ENCODE data around the gene BYSL. TPM values are rescaled to one million over a fixed set of nuclear protein-coding genes. Genes with fewer than 3 reads are reported as not detected.

Gene BYSL
- total and polyA plus RNA-seq, 5 donors = 6.5 to 12.4 (median 8.7) TPM

Other genes starting within 250 kb of the BYSL start
- 10 to 100 TPM; 31.6 to 51.1 (median 46.2) TPM for gene TFEB, start 185.9 kb upstream of the BYSL start, total RNA-seq
- gene TFEB, start 185.9 kb upstream of the BYSL start, polyA plus RNA-seq = 33.4 TPM
- under 1 TPM in 1 of 4 donors, not detected in 3; 0.42 TPM for gene PGC, start 174.1 kb upstream of the BYSL start, total RNA-seq
- gene PGC, start 174.1 kb upstream of the BYSL start, polyA plus RNA-seq = 1.00 TPM
- gene FRS3, start 141.6 kb upstream of the BYSL start, total RNA-seq = 1 to 10 TPM; 3.7 to 6.9 (median 4.8) TPM
- gene FRS3, start 141.6 kb upstream of the BYSL start, polyA plus RNA-seq = 5.5 TPM
- 1 to 10 TPM; 2.2 to 4.0 (median 3.2) TPM for gene PRICKLE4, start 140.7 kb upstream of the BYSL start, total RNA-seq
- 1.7 TPM for gene PRICKLE4, start 140.7 kb upstream of the BYSL start, polyA plus RNA-seq
- gene TOMM6, start 133.8 kb upstream of the BYSL start, total RNA-seq = 100 to 1,000 TPM; 123 to 162 (median 140) TPM
- 228 TPM for gene TOMM6, start 133.8 kb upstream of the BYSL start, polyA plus RNA-seq
- gene USP49, start 26.1 kb upstream of the BYSL start, total RNA-seq = 1 to 10 TPM; 1.8 to 2.6 (median 2.3) TPM
- 1.5 TPM for gene USP49, start 26.1 kb upstream of the BYSL start, polyA plus RNA-seq
- 10 to 100 TPM; 12.6 to 16.0 (median 14.1) TPM for gene MED20, start 360 bp upstream of the BYSL start, total RNA-seq
- gene MED20, start 360 bp upstream of the BYSL start, polyA plus RNA-seq = 9.4 TPM
- gene CCND3, start 20.3 kb downstream of the BYSL start, total RNA-seq = 10 to 100 TPM; 52.2 to 62.5 (median 56.6) TPM
- gene CCND3, start 20.3 kb downstream of the BYSL start, polyA plus RNA-seq = 72.1 TPM
- 10 to 100 TPM; 21.6 to 29.6 (median 26.9) TPM for gene TAF8, start 129.0 kb downstream of the BYSL start, total RNA-seq
- gene TAF8, start 129.0 kb downstream of the BYSL start, polyA plus RNA-seq = 21.8 TPM
- 1 to 10 TPM in 3 of 4 donors, under 1 TPM in 1; 0.64 to 2.4 (median 1.6) TPM for gene C6orf132, start 221.1 kb downstream of the BYSL start, total RNA-seq
- gene C6orf132, start 221.1 kb downstream of the BYSL start, polyA plus RNA-seq = 1.8 TPM